ENCODE data around the gene TMEM221. TPM values are rescaled to one million over a fixed set of nuclear protein-coding genes. Genes with fewer than 3 reads are reported as not detected.

TMEM221 gene
- total and polyA plus RNA-seq, 9 of the 15 experiments (the other 6 are each of a cell fraction or from before 2014, with no cell fraction given): 0.06 to 0.35 TPM; not detected in 7

DNA sequence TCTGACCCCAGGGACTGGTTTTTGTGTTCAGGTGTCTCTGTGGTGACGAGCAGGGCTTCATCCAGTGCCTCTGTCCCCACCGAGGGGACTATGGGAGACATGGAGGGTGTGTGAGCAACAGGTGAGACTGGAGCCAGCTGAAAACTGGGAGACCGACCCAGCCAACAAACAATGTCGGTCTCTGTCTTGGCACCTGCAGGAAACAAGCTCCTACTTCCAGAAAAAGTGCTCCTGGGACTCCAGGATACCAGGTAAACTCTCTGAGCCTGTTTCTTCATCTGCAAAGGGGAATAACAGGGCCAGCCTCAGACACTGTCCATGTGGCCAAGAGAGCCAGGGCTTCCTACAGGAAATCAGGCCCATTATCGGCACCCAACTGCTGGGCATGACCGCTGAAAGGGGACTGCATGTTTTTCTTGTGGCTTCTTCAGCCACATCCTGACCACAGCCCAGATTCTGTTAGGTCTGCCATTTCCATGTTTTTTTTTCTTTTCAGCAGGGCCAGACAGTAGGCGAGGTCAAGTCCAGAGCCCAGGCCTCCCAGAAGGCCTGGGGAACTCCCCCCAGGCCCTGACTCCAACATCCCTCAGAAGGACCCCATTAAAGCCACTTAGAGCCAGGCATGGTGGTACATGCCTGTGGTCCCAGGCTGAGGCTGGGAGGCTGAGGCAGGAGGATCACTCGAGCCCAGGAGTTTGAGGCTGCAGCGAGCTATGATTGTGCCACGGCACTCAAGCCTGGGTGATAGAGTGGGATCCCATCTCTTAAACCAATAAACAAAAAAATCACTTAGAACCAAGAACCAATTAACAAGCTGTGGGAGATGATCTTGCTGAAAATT lies 42.2 kb downstream of the TMEM221 start (continued):
- TF ChIP-seq, protein P1, sequence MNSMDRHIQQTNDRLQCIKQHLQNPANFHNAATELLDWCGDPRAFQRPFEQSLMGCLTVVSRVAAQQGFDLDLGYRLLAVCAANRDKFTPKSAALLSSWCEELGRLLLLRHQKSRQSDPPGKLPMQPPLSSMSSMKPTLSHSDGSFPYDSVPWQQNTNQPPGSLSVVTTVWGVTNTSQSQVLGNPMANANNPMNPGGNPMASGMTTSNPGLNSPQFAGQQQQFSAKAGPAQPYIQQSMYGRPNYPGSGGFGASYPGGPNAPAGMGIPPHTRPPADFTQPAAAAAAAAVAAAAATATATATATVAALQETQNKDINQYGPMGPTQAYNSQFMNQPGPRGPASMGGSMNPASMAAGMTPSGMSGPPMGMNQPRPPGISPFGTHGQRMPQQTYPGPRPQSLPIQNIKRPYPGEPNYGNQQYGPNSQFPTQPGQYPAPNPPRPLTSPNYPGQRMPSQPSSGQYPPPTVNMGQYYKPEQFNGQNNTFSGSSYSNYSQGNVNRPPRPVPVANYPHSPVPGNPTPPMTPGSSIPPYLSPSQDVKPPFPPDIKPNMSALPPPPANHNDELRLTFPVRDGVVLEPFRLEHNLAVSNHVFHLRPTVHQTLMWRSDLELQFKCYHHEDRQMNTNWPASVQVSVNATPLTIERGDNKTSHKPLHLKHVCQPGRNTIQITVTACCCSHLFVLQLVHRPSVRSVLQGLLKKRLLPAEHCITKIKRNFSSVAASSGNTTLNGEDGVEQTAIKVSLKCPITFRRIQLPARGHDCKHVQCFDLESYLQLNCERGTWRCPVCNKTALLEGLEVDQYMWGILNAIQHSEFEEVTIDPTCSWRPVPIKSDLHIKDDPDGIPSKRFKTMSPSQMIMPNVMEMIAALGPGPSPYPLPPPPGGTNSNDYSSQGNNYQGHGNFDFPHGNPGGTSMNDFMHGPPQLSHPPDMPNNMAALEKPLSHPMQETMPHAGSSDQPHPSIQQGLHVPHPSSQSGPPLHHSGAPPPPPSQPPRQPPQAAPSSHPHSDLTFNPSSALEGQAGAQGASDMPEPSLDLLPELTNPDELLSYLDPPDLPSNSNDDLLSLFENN (IDR thresholded peaks at IDR 0.05; ENCODE audit: low read depth in 2 of 2, low read length in 2 of 2): 0 out of 4 replicates have a peak, but pooled peaks of 1 of the 2 experiments have one; percentile 33
- TF ChIP-seq DNMT1 (IDR thresholded peaks at IDR 0.05) (peak; percentile 64; the same call in 1 of the 2 replicates), POLR3G (IDR thresholded peaks at IDR 0.05; ENCODE audit: extremely low read depth, insufficient read length, insufficient replicate concordance) (no peak), CHD1 (IDR thresholded peaks at IDR 0.05; ENCODE audit: low read length) (peak; percentile 66), CREM (IDR thresholded peaks at IDR 0.05; ENCODE audit: low read depth) (no peak)
- TF ChIP-seq, protein P2, sequence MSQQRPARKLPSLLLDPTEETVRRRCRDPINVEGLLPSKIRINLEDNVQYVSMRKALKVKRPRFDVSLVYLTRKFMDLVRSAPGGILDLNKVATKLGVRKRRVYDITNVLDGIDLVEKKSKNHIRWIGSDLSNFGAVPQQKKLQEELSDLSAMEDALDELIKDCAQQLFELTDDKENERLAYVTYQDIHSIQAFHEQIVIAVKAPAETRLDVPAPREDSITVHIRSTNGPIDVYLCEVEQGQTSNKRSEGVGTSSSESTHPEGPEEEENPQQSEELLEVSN (IDR thresholded peaks at IDR 0.05; ENCODE audit: borderline replicate concordance in 1 of 2, extremely low read depth in 1 of 2, insufficient read depth in 1 of 2, insufficient read length in 1 of 2, low read depth in 1 of 2, low read length in 1 of 2, poor library complexity in 1 of 2, severe bottlenecking in 1 of 2): peak in 1 of 2 experiments; percentile 29
- TF ChIP-seq, protein P3, sequence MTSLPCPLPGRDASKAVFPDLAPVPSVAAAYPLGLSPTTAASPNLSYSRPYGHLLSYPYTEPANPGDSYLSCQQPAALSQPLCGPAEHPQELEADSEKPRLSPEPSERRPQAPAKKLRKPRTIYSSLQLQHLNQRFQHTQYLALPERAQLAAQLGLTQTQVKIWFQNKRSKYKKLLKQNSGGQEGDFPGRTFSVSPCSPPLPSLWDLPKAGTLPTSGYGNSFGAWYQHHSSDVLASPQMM (CRISPR knock-in tag; IDR thresholded peaks at IDR 0.05): no peak

Data from K562 (cell line).